Liver (tissue), 9 donors: Measurements from ENCODE around the gene SEC31B. TPM values are rescaled to one million over a fixed set of nuclear protein-coding genes. Genes with fewer than 3 reads are reported as not detected.

Source experiments
- DNase-seq: peaks from one replicate; pipeline ENCODE4 v3.0.0-alpha.2; 2017; ENCODE audit warnings: low spot score
- H3K27ac ChIP-seq, 2 donors: one replicate each; pipeline ENCODE4 v1.7.0; 2013; ENCODE audit warnings: inconsistent platforms in 2 of 2, low read length in 2 of 2, control low read depth in 1 of 2, low read depth in 1 of 2, mild to moderate bottlenecking in 1 of 2
- H3K27me3 ChIP-seq, 4 donors: one replicate each; pipeline versions ENCODE4 v1.6.1 to v1.7.0; 2013; ENCODE audit warnings: low read length in 3 of 4, inconsistent platforms in 1 of 4, mild to moderate bottlenecking in 1 of 4, moderate library complexity in 1 of 4; ENCODE audit not compliant: control insufficient read depth in 4 of 4, insufficient read depth in 4 of 4
- H3K36me3 ChIP-seq, 4 donors: one replicate each; pipeline versions ENCODE4 v1.6.1 to v1.7.0; 2013; ENCODE audit warnings: low read length in 3 of 4, mild to moderate bottlenecking in 3 of 4, low read depth in 1 of 4, moderate library complexity in 1 of 4; ENCODE audit not compliant: control insufficient read depth in 4 of 4, insufficient read depth in 3 of 4
- H3K4me1 ChIP-seq, 4 donors: one replicate each; pipeline versions ENCODE4 v1.6.1 to v1.7.0; 2013; ENCODE audit warnings: low read length in 3 of 4, mild to moderate bottlenecking in 3 of 4, moderate library complexity in 1 of 4; ENCODE audit not compliant: control insufficient read depth in 4 of 4, insufficient read depth in 4 of 4
- H3K4me3 ChIP-seq, 3 donors: one replicate each; pipeline versions ENCODE4 v1.6.1 to v1.7.0; 2013; ENCODE audit warnings: low read length in 3 of 3, control low read depth in 1 of 3, low read depth in 1 of 3, mild to moderate bottlenecking in 1 of 3
- H3K9ac ChIP-seq, 2 donors: one replicate each; pipeline ENCODE4 v1.7.0; 2013; ENCODE audit warnings: low read length in 2 of 2, mild to moderate bottlenecking in 2 of 2, moderate library complexity in 2 of 2, control low read depth in 1 of 2, low read depth in 1 of 2
- H3K9me3 ChIP-seq, 4 donors: one replicate each; pipeline versions ENCODE4 v1.6.1 to v1.7.0; 2013; ENCODE audit warnings: low read length in 3 of 4; ENCODE audit not compliant: control insufficient read depth in 4 of 4
- CTCF ChIP-seq: fragments of 150-350 bp; IDR thresholded peaks from 2 replicates; pipeline ENCODE4 v1.5.1; 2017; ENCODE audit warnings: improper control_type of control experiment, low read depth, low read length; ENCODE audit not compliant: missing input control
- EGR1 ChIP-seq, 2 donors: IDR thresholded peaks; 2 replicates each; pipeline ENCODE4 v1.6.1; 2016 to 2018; ENCODE audit warnings: antibody characterized with exemption in 2 of 2, low read depth in 2 of 2
- FOXA1 ChIP-seq: IDR thresholded peaks from 2 replicates; pipeline ENCODE4 v1.6.1; 2016; ENCODE audit warnings: antibody characterized with exemption
- FOXA2 ChIP-seq: IDR thresholded peaks from 2 replicates; pipeline ENCODE4 v1.6.1; 2016; ENCODE audit warnings: antibody characterized with exemption
- GABPA ChIP-seq, 2 donors: IDR thresholded peaks in 1 of 2; conservative IDR thresholded peaks in 1 of 2; 2 replicates each; pipeline ENCODE4 v1.6.1; 2016; ENCODE audit warnings: antibody characterized with exemption in 2 of 2, mild to moderate bottlenecking in 1 of 2, moderate library complexity in 1 of 2
- HNF4A ChIP-seq, 2 donors: conservative IDR thresholded peaks; 2 replicates each; pipeline ENCODE4 v1.6.1; 2016; ENCODE audit warnings: antibody characterized with exemption in 2 of 2, mild to moderate bottlenecking in 2 of 2
- HNF4G ChIP-seq: IDR thresholded peaks from 2 replicates; pipeline ENCODE4 v1.6.1; 2016; ENCODE audit warnings: antibody characterized with exemption
- JUND ChIP-seq, 2 donors: IDR thresholded peaks; 2 replicates each; pipeline ENCODE4 v1.6.1; 2016; ENCODE audit warnings: antibody characterized with exemption in 2 of 2
- RAD21 ChIP-seq, 2 donors: IDR thresholded peaks; 2 replicates each; pipeline ENCODE4 v1.6.1; 2016; ENCODE audit warnings: antibody characterized with exemption in 2 of 2, mild to moderate bottlenecking in 2 of 2
- REST ChIP-seq: IDR thresholded peaks from 2 replicates; pipeline ENCODE4 v1.6.1; 2016; ENCODE audit warnings: antibody characterized with exemption, mild to moderate bottlenecking
- RXRA ChIP-seq, 2 donors: IDR thresholded peaks; 2 replicates each; pipeline ENCODE4 v1.6.1; 2017 to 2018; ENCODE audit warnings: antibody characterized with exemption in 2 of 2, mild to moderate bottlenecking in 1 of 2
- SP1 ChIP-seq: IDR thresholded peaks from 2 replicates; pipeline ENCODE4 v1.6.1; 2018; ENCODE audit warnings: antibody characterized with exemption, mild to moderate bottlenecking
- TAF1 ChIP-seq: conservative IDR thresholded peaks from 2 replicates; pipeline ENCODE4 v1.6.1; 2016; ENCODE audit warnings: antibody characterized with exemption, mild to moderate bottlenecking
- YY1 ChIP-seq: IDR thresholded peaks from 2 replicates; pipeline ENCODE4 v1.6.1; 2016; ENCODE audit warnings: antibody characterized with exemption, mild to moderate bottlenecking
- ZBTB33 ChIP-seq: IDR thresholded peaks from 2 replicates; pipeline ENCODE4 v1.6.1; 2016; ENCODE audit warnings: antibody characterized with exemption
- WGBS: extraction: QIAGEN DNeasy Blood & Tissue Kit; methylation state at CpG from one replicate; pipeline ENCODE4 v1.1.7; 2013; 5-methylcytosine and 5-hydroxymethylcytosine counted together
- polyA plus RNA-seq, 2 donors: library from polyadenylated mRNA; stranded (reverse) in 1 of 2; unstranded in 1 of 2; fragments of 200-250 nt in 1 of 2; fragments of >200 nt in 1 of 2; fragmentation: Nextera tagmentation in 1 of 2; extraction: Ambion mirVana in 1 of 2; gene quantifications; one replicate each; pipeline versions ENCODE4 v1.2.1 to v1.2.3, GENCODE V29; 2013 to 2015
- total RNA-seq, 2 donors: library from RNA; depleted of rRNA; stranded (reverse); fragments of >200 nt; gene quantifications; one replicate each; pipeline ENCODE4 v1.2.3, GENCODE V29; 2014
- donor health status: healthy.
- donor health status: healthy.
- donor health status: healthy.
- donor health status: healthy.
- donor health status: healthy.

Gene SEC31B
- total and polyA plus RNA-seq, 4 donors: 1.3 to 6.6 (median 3.8) TPM

- Histone ChIP-seq H3K27me3 (peaks cover 0 to 11% (median 4%) of the 10 kb centered on the region in 4 donors), H3K9me3 (no peaks in the 10 kb centered on the region), H3K36me3 (no peaks in the 10 kb centered on the region), H3K9ac (no peak overlapping the region), H3K27ac (no peak overlapping the region), H3K4me1 (peaks cover 2 to 12% (median 6%) of the 10 kb centered on the region in 4 donors), H3K4me3 (no peak overlapping the region)
- 46% methylated on average over 3 of the region's 3 CpGs for WGBS
- TF ChIP-seq REST (no peak), YY1 (no peak), RAD21 (IDR thresholded peaks at IDR 0.05) (no peak), JUND (IDR thresholded peaks at IDR 0.05) (no peak), ZBTB33 (no peak), SP1 (no peak), HNF4G (no peak), TAF1 (no peak), HNF4A (conservative IDR thresholded peaks at IDR 0.05) (no peak), GABPA (IDR thresholded peaks at IDR 0.05 in 1 of 2, conservative IDR thresholded peaks at IDR 0.05 in 1 of 2) (no peak), FOXA2 (no peak), CTCF (no peak), EGR1 (IDR thresholded peaks at IDR 0.05; ENCODE audit: low read depth in 2 of 2) (no peak)
- no peak for DNase-seq
Measured at GRCh38 chr10:100566561-100566960, 46.9 kb upstream of the SEC31B start.

GRCh38 chr10:100565206-100565985 lies 45.7 kb upstream of the SEC31B start:
- Histone ChIP-seq H3K4me1 (peaks cover 2 to 13% (median 7%) of the 10 kb centered on the region in 4 donors), H3K9me3 (no peaks in the 10 kb centered on the region), H3K36me3 (no peaks in the 10 kb centered on the region), H3K27ac (no peak overlapping the region), H3K27me3 (peaks cover 0 to 11% (median 4%) of the 10 kb centered on the region in 4 donors), H3K4me3 (no peak overlapping the region), H3K9ac (no peak overlapping the region)
- WGBS: 59% methylated on average over 9 of the region's 9 CpGs
- no peak for TF ChIP-seq RXRA (IDR thresholded peaks at IDR 0.05)
- TF ChIP-seq SP1: no peak
- TF ChIP-seq FOXA1: no peak
- TF ChIP-seq HNF4A (conservative IDR thresholded peaks at IDR 0.05): peak in 1 of 2 donors; percentile 8
- DNase-seq: no peak
